Urothelium cell line (cell line): ENCODE measurements around the gene GABRE.
A peak's percentile ranks its signal among the peaks of the same experiment; 100 is the strongest.
"Not testable (repeated sequence)": the region's sequence is repeated elsewhere in the genome, so short reads cannot be mapped to it uniquely, and the experiment has no call there.

Experiments
- DNase-seq: peaks from one replicate; pipeline ENCODE4 v3.0.0; 2011; ENCODE audit warnings: low spot score, mixed read lengths
- FAIRE-seq: peaks from 2 replicates; lab custom pipeline; 2011; peaks lifted over from hg19 to GRCh38; lab: Jason Lieb, UNC

GABRE gene

GRCh38 chrX:151970661-151971060, 3.8 kb downstream of the GABRE start:
- DNase-seq (peak; percentile 79), FAIRE-seq (no peak)

GRCh38 chrX:151970027-151970426, 4.4 kb downstream of the GABRE start:
- DNase-seq: no peak
- FAIRE-seq: no peak

DNA sequence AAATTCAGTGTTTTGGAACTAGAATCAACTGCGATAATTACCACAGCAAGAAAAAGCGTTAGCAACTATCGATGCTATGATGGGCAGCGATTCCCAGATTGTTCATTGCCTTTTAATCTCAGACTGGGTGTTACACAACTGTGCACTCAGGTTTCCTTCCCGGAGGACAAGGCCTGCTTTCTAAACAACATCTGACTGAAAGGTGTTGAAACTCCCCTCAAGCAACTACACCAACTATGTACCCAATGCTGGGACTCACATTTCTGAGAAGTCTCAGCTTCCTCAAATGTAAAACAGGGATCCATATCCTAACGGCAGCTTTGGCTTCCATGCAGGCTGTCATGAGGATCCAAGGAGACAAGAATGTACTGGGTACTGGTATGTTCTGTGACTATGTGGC, 8.2 kb downstream of the GABRE start:
- DNase-seq (no peak), FAIRE-seq (no peak)

DNA sequence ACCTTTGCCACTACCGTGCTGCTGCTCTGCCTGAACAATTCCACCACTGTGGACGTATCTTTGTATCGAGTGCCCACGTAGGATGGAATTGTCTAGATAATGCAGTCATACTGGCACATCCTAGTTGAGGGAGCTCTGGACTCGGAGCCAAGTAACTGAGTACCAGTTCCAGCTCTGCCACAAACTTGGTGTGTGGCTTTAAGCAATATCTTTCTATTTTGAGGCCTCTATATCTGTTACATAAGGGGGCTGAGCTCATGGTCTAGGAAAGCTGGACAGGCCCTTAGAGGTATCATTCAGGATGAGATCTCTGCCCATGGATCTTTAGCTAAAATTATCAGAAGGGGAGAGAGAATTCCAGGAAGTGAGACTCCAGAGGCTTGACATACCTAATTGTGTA, 12.4 kb downstream of the GABRE start:
- FAIRE-seq: no peak

GRCh38 chrX:151958101-151958500, 16.4 kb downstream of the GABRE start:
- no peak for FAIRE-seq
- DNase-seq: no peak

More for the DNA sequence above, 12.4 kb downstream of the GABRE start:
- DNase-seq: no peak

GRCh38 chrX:151954730-151955129, 19.7 kb downstream of the GABRE start:
- FAIRE-seq (no peak), DNase-seq (no peak)

GRCh38 chrX:151938172-151938571, 36.3 kb downstream of the GABRE start:
- FAIRE-seq (no peak), DNase-seq (no peak)

- FAIRE-seq: no peak
These were observed 39.1 kb downstream of the GABRE start for GRCh38 chrX:151935358-151935757.

DNA sequence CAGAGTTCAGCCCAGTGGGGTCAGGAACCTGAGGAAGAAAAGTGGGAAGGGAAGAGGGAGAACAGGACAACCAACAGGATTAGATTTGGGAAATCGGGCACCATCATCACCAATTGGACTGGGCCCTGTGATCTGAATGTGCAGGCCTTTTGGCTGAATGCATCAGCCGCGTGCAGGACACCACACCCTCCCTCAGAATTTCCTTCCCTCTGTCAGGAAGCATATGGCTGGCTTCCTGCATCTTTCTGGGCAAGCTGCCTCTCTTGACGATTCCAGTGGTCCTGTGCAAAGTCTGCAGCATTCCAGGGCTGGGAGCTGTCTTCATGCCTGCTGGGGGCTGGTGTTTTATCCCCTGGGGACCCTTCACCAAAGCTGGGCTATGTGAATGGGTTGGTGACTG, 45.4 kb downstream of the GABRE start:
- DNase-seq: no peak
- FAIRE-seq: no peak

More at GRCh38 chrX:151935358-151935757, 39.1 kb downstream of the GABRE start:
- DNase-seq: no peak

- FAIRE-seq (no peak), DNase-seq (no peak)
These were observed 50.8 kb downstream of the GABRE start for GRCh38 chrX:151923648-151924047.

- DNase-seq (no peak), FAIRE-seq (no peak)
These were observed 51.8 kb downstream of the GABRE start for GRCh38 chrX:151922692-151923091.

DNA sequence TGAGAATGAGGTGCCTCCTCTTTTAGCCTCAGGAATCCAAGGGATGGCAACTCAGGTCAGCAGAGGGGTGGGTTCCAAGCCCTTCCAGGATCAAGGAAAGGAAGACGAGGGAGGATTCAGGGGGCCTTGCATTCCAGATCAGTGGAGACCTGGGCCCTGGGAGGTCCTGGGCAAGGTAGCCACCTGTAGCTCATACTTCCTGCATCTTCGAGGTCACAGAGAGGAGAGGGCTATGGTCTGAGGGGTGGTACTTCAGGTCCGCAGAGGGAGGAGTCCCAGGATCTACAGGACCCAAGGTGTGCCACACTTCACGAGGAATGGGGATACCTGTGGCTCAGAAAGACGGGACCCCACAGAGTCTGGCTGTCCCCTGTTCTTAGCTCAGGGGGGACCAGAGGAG, 52.6 kb downstream of the GABRE start:
- FAIRE-seq (no peak), DNase-seq (no peak)

DNA sequence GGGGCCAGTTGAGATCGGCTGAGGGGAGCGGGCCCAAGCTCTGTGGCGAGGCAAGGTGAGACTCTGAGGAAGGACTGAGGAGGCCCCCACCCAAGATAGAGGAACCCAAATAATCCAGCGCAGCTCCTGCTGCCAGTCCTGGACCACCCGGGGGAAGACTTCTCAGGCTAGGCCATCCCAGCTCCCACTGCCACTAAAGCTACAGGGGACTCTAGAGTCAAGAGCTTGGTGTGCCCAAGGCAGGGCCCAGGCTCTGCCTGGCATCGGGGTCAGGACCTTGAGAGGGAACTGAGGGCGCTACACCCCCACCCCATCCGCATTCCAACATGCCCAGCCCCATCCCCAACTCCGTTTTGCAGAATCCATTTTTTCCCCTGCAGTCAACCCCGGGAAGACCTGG, 53.2 kb downstream of the GABRE start:
- FAIRE-seq: no peak
- DNase-seq: no peak

- FAIRE-seq (no peak), DNase-seq (no peak)
These were observed 53.9 kb downstream of the GABRE start for GRCh38 chrX:151920530-151920929.

DNA sequence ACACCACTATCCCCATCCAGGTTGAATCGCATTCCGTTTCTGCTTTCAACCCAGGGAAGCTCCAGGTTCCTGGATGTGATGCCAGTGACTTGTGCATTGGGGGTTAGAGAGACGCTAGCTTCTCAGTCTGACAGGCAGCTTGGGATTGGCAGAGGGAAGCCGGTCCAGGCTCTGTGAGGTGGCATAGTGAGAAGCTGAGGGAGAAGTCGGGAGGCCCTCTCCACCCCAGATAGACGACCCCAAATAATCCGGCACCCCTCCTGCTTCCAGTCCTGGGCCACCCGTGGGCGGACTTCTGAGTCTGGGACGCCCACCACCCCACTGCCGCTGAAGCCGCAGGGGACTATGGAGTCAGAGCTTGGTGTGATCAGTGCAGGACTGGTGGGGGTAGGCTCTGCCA, 54.4 kb downstream of the GABRE start:
- FAIRE-seq: no peak
- no peak for DNase-seq

GRCh38 chrX:151919610-151920009, 54.9 kb downstream of the GABRE start:
- FAIRE-seq (no peak), DNase-seq (no peak)

- DNase-seq, FAIRE-seq: not testable (repeated sequence)
These were observed 55.7 kb downstream of the GABRE start for GRCh38 chrX:151918736-151919135.

DNA sequence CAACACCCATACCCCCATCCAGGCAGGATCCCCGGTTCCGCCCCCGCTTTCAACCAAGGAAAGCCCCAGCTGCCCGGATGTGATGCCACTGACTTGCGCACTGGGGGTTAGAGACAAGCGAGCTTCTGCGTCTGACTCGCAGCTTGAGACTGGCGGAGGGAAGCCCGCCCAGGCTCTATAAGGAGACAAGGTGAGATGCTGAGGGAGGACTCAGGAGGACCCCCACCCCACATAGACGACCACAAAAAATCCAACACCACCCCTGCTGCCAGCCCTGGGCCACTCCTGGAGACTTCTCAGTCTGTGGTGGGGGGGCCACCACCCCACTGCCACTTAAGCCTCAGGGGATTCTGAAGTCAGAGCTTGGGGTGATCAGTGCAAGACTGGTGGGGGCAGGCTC, 61.7 kb downstream of the GABRE start, which contains the start of gene MAGEA4:
TSS of gene MAGEA4 (plus strand) at position 110 of the 400 bp plus-strand sequence. CDS start 10,776 bp downstream, outside the sequence.
- FAIRE-seq (no peak), DNase-seq (peak; percentile 76)

DNA sequence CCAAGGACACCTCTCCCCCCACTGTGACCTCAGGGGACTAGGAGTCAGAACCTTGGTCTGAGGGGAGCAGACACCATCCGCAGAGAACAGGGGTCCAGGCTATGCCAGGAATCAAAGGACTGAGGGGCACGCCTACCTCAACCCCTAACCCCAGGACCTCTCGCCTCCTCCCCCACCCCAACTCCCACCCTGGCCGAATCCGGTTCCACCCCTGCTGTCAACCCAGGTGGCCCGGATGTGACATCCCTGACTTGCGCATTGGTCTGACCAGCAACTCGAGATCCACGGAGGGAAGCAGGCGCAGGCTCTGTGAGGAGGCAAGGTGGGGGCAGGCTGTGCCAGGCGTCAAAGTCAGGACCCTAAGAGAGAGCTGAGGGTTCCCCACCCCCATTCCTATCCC, 62.3 kb downstream of the GABRE start:
- FAIRE-seq: no peak

DNA sequence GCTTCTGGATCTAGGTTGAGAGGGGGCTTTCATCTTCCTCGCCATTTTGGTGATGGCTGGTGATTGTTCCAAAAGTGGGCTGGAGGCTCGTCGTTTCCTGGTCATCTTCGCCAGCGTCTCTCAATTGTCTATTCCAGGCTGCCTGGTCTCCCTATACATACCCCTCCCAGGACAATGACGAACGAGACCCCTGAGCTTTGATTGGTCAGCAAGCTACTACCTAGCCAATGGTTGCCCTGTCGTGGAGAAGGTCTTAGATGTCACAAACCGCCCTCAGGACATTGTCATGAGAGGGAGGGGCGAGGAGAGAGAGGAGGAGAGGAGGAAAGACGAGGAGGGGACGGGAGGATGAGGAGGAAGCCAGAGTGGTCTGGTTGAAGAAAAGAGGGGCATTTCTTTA, 69.5 kb downstream of the GABRE start:
- DNase-seq: no peak
- no peak for FAIRE-seq

More for the DNA sequence above, 62.3 kb downstream of the GABRE start:
- DNase-seq: peak; percentile 61
